Activated CD4-positive, alpha-beta T cell treated with anti-CD3 and anti-CD28 coated beads, Interleukin-2, amount 50 U/mL, for 24 hours (primary cell): ENCODE measurements around the gene OLIG3.

ENCODE experiments used
- DNase-seq, 2 donors: peaks; one replicate each; pipeline ENCODE4 v3.0.0-alpha.2; 2020; ENCODE audit warnings: low read depth in 1 of 2, low spot score in 1 of 2

The OLIG3 gene

GRCh38 chr6:137471497-137471896 is 22.7 kb downstream of the OLIG3 start:
- no peak for DNase-seq

GRCh38 chr6:137467211-137467610 is 27.0 kb downstream of the OLIG3 start:
- no peak for DNase-seq

- no peak for DNase-seq
Measured at GRCh38 chr6:137465378-137466009, 28.7 kb downstream of the OLIG3 start.

- DNase-seq = no peak
Measured at GRCh38 chr6:137452333-137452894, 41.8 kb downstream of the OLIG3 start.

- no peak for DNase-seq
Measured at GRCh38 chr6:137443901-137444300, 50.3 kb downstream of the OLIG3 start.
